HEK293 (cell line): ENCODE data around the gene DUS1L.

ENCODE experiments used
- CTCF ChIA-PET: fragments of 350-600 bp; formaldehyde crosslinking; extraction: SDS; loops from one replicate; lab custom pipeline; 2021; ENCODE audit warnings: antibody characterized with exemption; lab: Yijun Ruan, JAX
- POLR2A ChIA-PET: fragments of 300-600 bp; formaldehyde crosslinking; extraction: SDS; loops from one replicate; lab custom pipeline; 2020; ENCODE audit warnings: antibody characterized with exemption, inconsistent platforms; lab: Yijun Ruan, JAX
- H3K27ac ChIP-seq: fragments of 200-500 bp; sonication (Bioruptor generic); 2 replicates; pipeline ENCODE4 v1.5.1; 2014; ENCODE audit warnings: low read depth, low read length, control low read depth, inconsistent platforms; ENCODE audit errors: extremely low read depth
- H3K36me3 ChIP-seq, 2 experiments: fragments of 200-500 bp in 1 of 2; sonication (Bioruptor generic) in 1 of 2; 1 replicate in 1 of 2; 2 replicates in 1 of 2; pipeline ENCODE4 v1.5.1; 2014 to 2017; ENCODE audit warnings: inconsistent platforms in 2 of 2, low read length in 2 of 2; ENCODE audit not compliant: control insufficient read depth in 2 of 2, insufficient read depth in 1 of 2
- H3K4me1 ChIP-seq: fragments of 200-500 bp; sonication (Bioruptor generic); 2 replicates; pipeline ENCODE4 v1.5.1; 2014; ENCODE audit warnings: mild to moderate bottlenecking, low read length, inconsistent platforms; ENCODE audit not compliant: control insufficient read depth, insufficient read depth
- H3K4me3 ChIP-seq: 2 replicates; pipeline ENCODE4 v1.5.1; 2011; ENCODE audit warnings: low read depth, mild to moderate bottlenecking, control low read depth, low read length, moderate library complexity
- H3K9me3 ChIP-seq: fragments of 200-500 bp; sonication (Bioruptor generic); 2 replicates; pipeline ENCODE4 v1.5.1; 2014; ENCODE audit warnings: low read depth, low read length, inconsistent platforms; ENCODE audit not compliant: control insufficient read depth, insufficient read depth
- GLIS2 ChIP-seq: fragments of 450-650 bp; formaldehyde crosslinking; IDR thresholded peaks from 2 replicates; pipeline ENCODE4 v1.5.1; 2016; ENCODE audit warnings: missing biosample characterization, missing genetic modification characterization
- KLF16 ChIP-seq: fragments of 450-650 bp; formaldehyde crosslinking; IDR thresholded peaks from 2 replicates; pipeline ENCODE4 v1.5.1; 2017; ENCODE audit warnings: missing biosample characterization, missing genetic modification characterization
- SCRT2 ChIP-seq: fragments of 450-650 bp; formaldehyde crosslinking; IDR thresholded peaks from 2 replicates; pipeline ENCODE4 v1.5.1; 2016; ENCODE audit warnings: missing biosample characterization, missing genetic modification characterization
- SP7 ChIP-seq: fragments of 450-650 bp; formaldehyde crosslinking; IDR thresholded peaks from 2 replicates; pipeline ENCODE4 v1.5.1; 2016; ENCODE audit warnings: missing biosample characterization, missing genetic modification characterization
- ZBTB1 ChIP-seq: fragments of 450-650 bp; formaldehyde crosslinking; IDR thresholded peaks from 2 replicates; pipeline ENCODE4 v1.5.1; 2016; ENCODE audit warnings: missing biosample characterization, missing genetic modification characterization
- ZBTB17 ChIP-seq: fragments of 450-650 bp; formaldehyde crosslinking; IDR thresholded peaks from 2 replicates; pipeline ENCODE4 v1.5.1; 2016; ENCODE audit warnings: missing biosample characterization, missing genetic modification characterization
- ZFP69B ChIP-seq: fragments of 450-650 bp; formaldehyde crosslinking; IDR thresholded peaks from 2 replicates; pipeline ENCODE4 v1.5.1; 2016; ENCODE audit warnings: missing biosample characterization, missing genetic modification characterization
- ZNF138 ChIP-seq: fragments of 450-650 bp; formaldehyde crosslinking; IDR thresholded peaks from 2 replicates; pipeline ENCODE4 v1.5.1; 2016; ENCODE audit warnings: missing biosample characterization, missing genetic modification characterization, borderline replicate concordance
- ZNF140 ChIP-seq: fragments of 450-650 bp; formaldehyde crosslinking; IDR thresholded peaks from 2 replicates; pipeline ENCODE4 v1.5.1; 2016; ENCODE audit warnings: missing biosample characterization, missing genetic modification characterization
- ZNF239 ChIP-seq: fragments of 450-650 bp; formaldehyde crosslinking; IDR thresholded peaks from 2 replicates; pipeline ENCODE4 v1.5.1; 2016; ENCODE audit warnings: missing biosample characterization, missing genetic modification characterization
- ZNF544 ChIP-seq: fragments of 450-650 bp; formaldehyde crosslinking; IDR thresholded peaks from 2 replicates; pipeline ENCODE4 v1.5.0; 2017; ENCODE audit warnings: missing biosample characterization, missing genetic modification characterization
- ZNF549 ChIP-seq: fragments of 450-650 bp; IDR thresholded peaks from 2 replicates; pipeline ENCODE4 v1.5.1; 2018; ENCODE audit warnings: missing biosample characterization, missing genetic modification characterization, mild to moderate bottlenecking, inconsistent platforms, moderate library complexity
- ZNF571 ChIP-seq: fragments of 450-650 bp; formaldehyde crosslinking; IDR thresholded peaks from 2 replicates; pipeline ENCODE4 v1.5.0; 2017; ENCODE audit warnings: missing biosample characterization, missing genetic modification characterization
- ZNF600 ChIP-seq: fragments of 450-650 bp; formaldehyde crosslinking; IDR thresholded peaks from 2 replicates; pipeline ENCODE4 v1.5.1; 2016; ENCODE audit warnings: missing biosample characterization, missing genetic modification characterization
- TF ChIP-seq, protein P1 (sequence below): fragments of 450-650 bp; formaldehyde crosslinking; IDR thresholded peaks from 2 replicates; pipeline ENCODE4 v1.5.1; 2016; ENCODE audit warnings: missing biosample characterization, missing genetic modification characterization
- TF ChIP-seq, protein P2 (sequence below): fragments of 450-650 bp; formaldehyde crosslinking; IDR thresholded peaks from 2 replicates; pipeline ENCODE4 v1.5.1; 2016; ENCODE audit warnings: missing biosample characterization, missing genetic modification characterization
- TF ChIP-seq, protein P3 (sequence below): fragments of 450-650 bp; formaldehyde crosslinking; IDR thresholded peaks from 2 replicates; pipeline ENCODE4 v1.5.1; 2016; ENCODE audit warnings: missing biosample characterization, missing genetic modification characterization
- TF ChIP-seq, protein P4 (sequence below): fragments of 450-650 bp; formaldehyde crosslinking; IDR thresholded peaks from 2 replicates; pipeline ENCODE4 v1.5.1; 2017; ENCODE audit warnings: missing biosample characterization, missing genetic modification characterization
- TF ChIP-seq, protein P5 (sequence below): fragments of 450-650 bp; formaldehyde crosslinking; IDR thresholded peaks from 2 replicates; pipeline ENCODE4 v1.5.1; 2016; ENCODE audit warnings: missing biosample characterization, missing genetic modification characterization
- TF ChIP-seq, protein P6 (sequence below): fragments of 450-650 bp; formaldehyde crosslinking; IDR thresholded peaks from 2 replicates; pipeline ENCODE4 v1.5.1; 2016; ENCODE audit warnings: missing biosample characterization, missing genetic modification characterization

The DUS1L gene

DNA sequence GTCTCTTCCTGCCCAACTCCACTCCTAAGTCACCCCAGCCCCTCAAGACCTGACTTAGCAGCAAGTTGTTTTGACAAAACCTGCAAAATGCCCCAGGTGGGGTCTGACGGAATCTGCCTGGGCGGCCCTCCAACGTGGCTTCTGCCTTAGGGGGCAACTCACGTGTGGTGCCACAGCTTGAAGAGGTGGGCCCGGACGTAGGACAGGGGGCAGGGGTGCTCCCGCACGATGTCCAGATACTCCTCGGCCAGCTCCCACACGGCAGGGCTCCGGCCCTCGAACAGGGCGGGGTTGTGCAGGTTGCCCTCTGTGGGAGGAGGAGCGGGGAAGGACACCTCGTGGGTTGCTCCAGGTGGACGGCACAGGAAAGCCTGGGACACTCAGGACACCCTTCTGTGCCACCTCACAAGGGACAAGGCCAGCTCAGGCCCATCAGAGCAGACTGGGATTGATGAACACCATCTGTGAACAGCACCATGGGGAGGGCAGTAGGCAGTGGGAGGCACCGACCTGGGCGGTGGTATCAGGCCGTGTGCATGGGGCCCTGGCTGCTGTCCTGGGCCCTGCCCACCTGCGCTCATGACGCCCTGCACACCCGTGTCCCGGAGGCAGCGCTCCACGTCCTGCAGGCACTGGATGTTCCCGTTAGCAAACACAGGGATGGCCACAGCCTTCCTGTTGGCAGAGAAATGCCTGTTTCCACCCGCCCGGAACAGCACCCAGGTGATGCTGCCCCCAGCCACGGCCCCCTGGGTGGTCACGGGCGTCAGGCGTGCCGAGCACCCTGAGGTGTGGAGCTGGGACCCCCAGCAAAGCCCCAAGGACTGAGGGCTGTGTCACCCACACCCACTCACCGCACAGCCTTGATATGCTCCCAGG, 4.3 kb downstream of the DUS1L start:
- peak overlapping the region; percentile 32; the same call in 1 of the 2 replicates for H3K27ac ChIP-seq
- TF ChIP-seq ZFP69B (tag by site-specific recombination): peak; percentile 34; the same call in 1 of the 2 replicates
- TF ChIP-seq GLIS2: peak; percentile 42
- peak; percentile 97 for TF ChIP-seq ZNF600 (tag by site-specific recombination)
- TF ChIP-seq, protein P1, sequence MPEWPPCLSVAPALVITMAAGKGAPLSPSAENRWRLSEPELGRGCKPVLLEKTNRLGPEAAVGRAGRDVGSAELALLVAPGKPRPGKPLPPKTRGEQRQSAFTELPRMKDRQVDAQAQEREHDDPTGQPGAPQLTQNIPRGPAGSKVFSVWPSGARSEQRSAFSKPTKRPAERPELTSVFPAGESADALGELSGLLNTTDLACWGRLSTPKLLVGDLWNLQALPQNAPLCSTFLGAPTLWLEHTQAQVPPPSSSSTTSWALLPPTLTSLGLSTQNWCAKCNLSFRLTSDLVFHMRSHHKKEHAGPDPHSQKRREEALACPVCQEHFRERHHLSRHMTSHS: no peak
- TF ChIP-seq, protein P2, sequence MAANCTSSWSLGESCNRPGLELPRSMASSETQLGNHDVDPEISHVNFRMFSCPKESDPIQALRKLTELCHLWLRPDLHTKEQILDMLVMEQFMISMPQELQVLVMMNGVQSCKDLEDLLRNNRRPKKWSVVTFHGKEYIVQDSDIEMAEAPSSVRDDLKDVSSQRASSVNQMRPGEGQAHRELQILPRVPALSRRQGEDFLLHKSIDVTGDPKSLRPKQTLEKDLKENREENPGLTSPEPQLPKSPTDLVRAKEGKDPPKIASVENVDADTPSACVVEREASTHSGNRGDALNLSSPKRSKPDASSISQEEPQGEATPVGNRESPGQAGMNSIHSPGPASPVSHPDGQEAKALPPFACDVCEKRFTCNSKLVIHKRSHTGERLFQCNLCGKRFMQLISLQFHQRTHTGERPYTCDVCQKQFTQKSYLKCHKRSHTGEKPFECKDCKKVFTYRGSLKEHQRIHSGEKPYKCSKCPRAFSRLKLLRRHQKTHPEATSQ (tag by site-specific recombination): no peak
- TF ChIP-seq, protein P3, sequence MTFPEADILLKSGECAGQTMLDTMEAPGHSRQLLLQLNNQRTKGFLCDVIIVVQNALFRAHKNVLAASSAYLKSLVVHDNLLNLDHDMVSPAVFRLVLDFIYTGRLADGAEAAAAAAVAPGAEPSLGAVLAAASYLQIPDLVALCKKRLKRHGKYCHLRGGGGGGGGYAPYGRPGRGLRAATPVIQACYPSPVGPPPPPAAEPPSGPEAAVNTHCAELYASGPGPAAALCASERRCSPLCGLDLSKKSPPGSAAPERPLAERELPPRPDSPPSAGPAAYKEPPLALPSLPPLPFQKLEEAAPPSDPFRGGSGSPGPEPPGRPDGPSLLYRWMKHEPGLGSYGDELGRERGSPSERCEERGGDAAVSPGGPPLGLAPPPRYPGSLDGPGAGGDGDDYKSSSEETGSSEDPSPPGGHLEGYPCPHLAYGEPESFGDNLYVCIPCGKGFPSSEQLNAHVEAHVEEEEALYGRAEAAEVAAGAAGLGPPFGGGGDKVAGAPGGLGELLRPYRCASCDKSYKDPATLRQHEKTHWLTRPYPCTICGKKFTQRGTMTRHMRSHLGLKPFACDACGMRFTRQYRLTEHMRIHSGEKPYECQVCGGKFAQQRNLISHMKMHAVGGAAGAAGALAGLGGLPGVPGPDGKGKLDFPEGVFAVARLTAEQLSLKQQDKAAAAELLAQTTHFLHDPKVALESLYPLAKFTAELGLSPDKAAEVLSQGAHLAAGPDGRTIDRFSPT: 0 out of 2 replicates have a peak, but pooled peaks have one; percentile 37
- TF ChIP-seq, all 188 proteins: peak for 4
- no peaks in the 10 kb centered on the region for H3K9me3 ChIP-seq
- POLR2A ChIA-PET: interaction anchor here (0.6 to 14.2 kb wide), 13 partner anchors 8 to 93 kb away, joined by 3 to 96 read pairs (median 4); partner anchors contain the start of genes CENPX, DCXR, LRRC45 and RAC3
- H3K4me1 ChIP-seq: peaks cover 7% of the 10 kb centered on the region; the same call in 1 of the 2 replicates
- H3K4me3 ChIP-seq: no peak overlapping the region
- CTCF ChIA-PET: interaction anchor here (0.5 to 0.7 kb wide), 2 partner anchors 35 to 41 kb away, joined by 3 read pairs; no protein-coding TSS in a partner anchor
- H3K36me3 ChIP-seq: peaks cover 3 to 84% of the 10 kb centered on the region in 2 experiments; a peak in 1 of 3 replicates

DNA sequence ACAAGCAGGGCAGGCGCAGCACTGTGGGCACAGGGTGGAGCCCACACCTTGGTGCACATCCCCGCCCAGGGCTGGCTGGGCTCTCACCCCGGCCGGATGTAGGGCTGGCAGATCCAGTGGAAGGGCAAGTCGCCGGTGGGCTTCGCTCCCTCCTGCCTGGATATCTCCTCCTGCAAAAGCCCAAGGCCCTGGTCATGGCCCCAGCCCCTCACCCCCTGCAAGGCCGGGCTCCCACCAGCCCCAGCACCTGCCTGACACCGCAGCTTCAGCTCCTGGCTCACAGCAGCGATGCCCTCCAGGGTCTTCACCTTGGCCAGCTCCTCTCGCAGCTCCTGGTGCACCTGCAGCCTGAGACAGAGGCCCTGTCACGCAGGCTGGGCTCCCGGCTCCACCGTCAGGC, 5.0 kb downstream of the DUS1L start:
- H3K36me3 ChIP-seq: peaks cover 3 to 90% of the 10 kb centered on the region in 2 experiments; a peak in 1 of 3 replicates
- CTCF ChIA-PET: interaction anchor here (0.5 to 0.7 kb wide), 4 partner anchors 17 to 106 kb away, joined by 3 to 4 read pairs (median 3); no protein-coding TSS in a partner anchor
- peaks cover 7% of the 10 kb centered on the region; the same call in 1 of the 2 replicates for H3K4me1 ChIP-seq
- H3K4me3 ChIP-seq: no peak overlapping the region
- H3K27ac ChIP-seq: peak overlapping the region; percentile 32; the same call in 1 of the 2 replicates
- TF ChIP-seq GLIS2: 0 out of 2 replicates have a peak, but pooled peaks have one; percentile 28
- no peak for TF ChIP-seq ZNF138
- POLR2A ChIA-PET: interaction anchor here (0.9 to 14.2 kb wide), 12 partner anchors 9 to 38 kb away, joined by 3 to 96 read pairs (median 4); partner anchors contain the start of genes CENPX, DCXR, LRRC45 and RAC3
- H3K9me3 ChIP-seq: no peaks in the 10 kb centered on the region

DNA sequence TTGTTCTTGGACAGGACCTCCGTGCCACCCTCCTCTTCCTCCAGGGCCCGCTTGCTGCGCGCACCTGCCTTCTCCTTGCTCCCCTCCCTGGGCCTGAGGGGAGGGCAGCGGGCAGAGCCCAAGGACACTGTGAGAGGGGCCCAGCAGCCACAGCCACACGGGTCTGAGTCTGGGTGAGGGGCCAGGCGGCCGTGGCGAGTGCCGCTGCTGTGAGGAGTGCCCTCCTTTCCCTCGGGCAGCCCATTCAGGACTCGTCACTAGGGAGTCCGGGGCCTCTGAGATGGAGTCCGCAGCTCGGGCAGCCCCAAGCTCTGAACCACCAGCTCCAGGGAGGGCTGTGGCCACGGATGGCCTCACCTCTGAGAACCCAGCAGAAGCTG, 5.6 kb downstream of the DUS1L start:
- no peak overlapping the region for H3K27ac ChIP-seq
- POLR2A ChIA-PET: interaction anchor here (0.8 to 14.2 kb wide), 10 partner anchors 9 to 37 kb away, joined by 3 to 96 read pairs (median 4); partner anchors contain the start of genes CENPX, DCXR, LRRC45 and RAC3
- peaks cover 7% of the 10 kb centered on the region; the same call in 1 of the 2 replicates for H3K4me1 ChIP-seq
- no peaks in the 10 kb centered on the region for H3K9me3 ChIP-seq
- CTCF ChIA-PET: interaction anchor here (0.5 to 0.6 kb wide), 2 partner anchors 39 to 101 kb away, joined by 3 to 4 read pairs; no protein-coding TSS in a partner anchor
- no peak overlapping the region for H3K4me3 ChIP-seq
- peaks cover 3 to 97% of the 10 kb centered on the region in 2 experiments; a peak in 2 of 3 replicates for H3K36me3 ChIP-seq
- TF ChIP-seq ZNF544 (tag by site-specific recombination): no peak
- TF ChIP-seq ZBTB17 (tag by site-specific recombination): no peak
- TF ChIP-seq KLF16 (tag by site-specific recombination): no peak
- TF ChIP-seq SCRT2 (tag by site-specific recombination): no peak
- TF ChIP-seq ZBTB1 (tag by site-specific recombination): no peak
- TF ChIP-seq ZNF239 (tag by site-specific recombination): no peak
- no peak for TF ChIP-seq ZNF140 (tag by site-specific recombination)
- TF ChIP-seq SP7 (tag by site-specific recombination): no peak
- no peak for TF ChIP-seq ZNF549 (tag by site-specific recombination)
- TF ChIP-seq, protein P4, sequence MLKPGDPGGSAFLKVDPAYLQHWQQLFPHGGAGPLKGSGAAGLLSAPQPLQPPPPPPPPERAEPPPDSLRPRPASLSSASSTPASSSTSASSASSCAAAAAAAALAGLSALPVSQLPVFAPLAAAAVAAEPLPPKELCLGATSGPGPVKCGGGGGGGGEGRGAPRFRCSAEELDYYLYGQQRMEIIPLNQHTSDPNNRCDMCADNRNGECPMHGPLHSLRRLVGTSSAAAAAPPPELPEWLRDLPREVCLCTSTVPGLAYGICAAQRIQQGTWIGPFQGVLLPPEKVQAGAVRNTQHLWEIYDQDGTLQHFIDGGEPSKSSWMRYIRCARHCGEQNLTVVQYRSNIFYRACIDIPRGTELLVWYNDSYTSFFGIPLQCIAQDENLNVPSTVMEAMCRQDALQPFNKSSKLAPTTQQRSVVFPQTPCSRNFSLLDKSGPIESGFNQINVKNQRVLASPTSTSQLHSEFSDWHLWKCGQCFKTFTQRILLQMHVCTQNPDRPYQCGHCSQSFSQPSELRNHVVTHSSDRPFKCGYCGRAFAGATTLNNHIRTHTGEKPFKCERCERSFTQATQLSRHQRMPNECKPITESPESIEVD (tag by site-specific recombination): no peak
- TF ChIP-seq, protein P5, sequence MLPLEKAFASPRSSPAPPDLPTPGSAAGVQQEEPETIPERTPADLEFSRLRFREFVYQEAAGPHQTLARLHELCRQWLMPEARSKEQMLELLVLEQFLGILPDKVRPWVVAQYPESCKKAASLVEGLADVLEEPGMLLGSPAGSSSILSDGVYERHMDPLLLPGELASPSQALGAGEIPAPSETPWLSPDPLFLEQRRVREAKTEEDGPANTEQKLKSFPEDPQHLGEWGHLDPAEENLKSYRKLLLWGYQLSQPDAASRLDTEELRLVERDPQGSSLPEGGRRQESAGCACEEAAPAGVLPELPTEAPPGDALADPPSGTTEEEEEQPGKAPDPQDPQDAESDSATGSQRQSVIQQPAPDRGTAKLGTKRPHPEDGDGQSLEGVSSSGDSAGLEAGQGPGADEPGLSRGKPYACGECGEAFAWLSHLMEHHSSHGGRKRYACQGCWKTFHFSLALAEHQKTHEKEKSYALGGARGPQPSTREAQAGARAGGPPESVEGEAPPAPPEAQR: no peak
- TF ChIP-seq, protein P6, sequence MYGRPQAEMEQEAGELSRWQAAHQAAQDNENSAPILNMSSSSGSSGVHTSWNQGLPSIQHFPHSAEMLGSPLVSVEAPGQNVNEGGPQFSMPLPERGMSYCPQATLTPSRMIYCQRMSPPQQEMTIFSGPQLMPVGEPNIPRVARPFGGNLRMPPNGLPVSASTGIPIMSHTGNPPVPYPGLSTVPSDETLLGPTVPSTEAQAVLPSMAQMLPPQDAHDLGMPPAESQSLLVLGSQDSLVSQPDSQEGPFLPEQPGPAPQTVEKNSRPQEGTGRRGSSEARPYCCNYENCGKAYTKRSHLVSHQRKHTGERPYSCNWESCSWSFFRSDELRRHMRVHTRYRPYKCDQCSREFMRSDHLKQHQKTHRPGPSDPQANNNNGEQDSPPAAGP (tag by site-specific recombination): no peak
- TF ChIP-seq ZNF571: no peak
